HG02970 (cell line): ENCODE results near the gene MYO18A.

Experiments used
- ATAC-seq: cut with Tn5 transposase; IDR thresholded peaks from one replicate; pipeline ENCODE4 v1.9.1; 2021; ENCODE audit warnings: mild to moderate bottlenecking, moderate library complexity, moderate number of reproducible peaks; ENCODE audit not compliant: unreplicated experiment, low FRiP score

MYO18A gene

DNA sequence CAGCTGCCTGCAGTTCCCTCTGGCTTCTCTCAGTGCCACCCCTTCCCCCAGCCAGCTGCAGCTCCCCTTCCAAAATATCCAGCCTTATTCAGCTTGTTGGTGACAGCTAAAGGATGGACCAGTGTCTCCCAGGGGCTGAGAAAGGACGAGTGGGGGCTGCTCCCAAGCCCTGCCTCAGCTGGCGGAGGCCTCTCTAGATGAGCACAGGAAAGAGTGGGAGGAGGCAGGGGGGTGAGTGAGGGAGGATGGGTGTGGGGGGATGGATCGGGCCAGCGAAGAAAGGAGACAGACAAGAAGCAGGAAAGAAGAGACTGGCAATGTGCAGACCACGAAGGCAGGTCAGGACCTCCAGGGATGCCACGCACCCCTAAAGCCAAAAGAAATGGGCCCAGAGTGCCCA, 119.7 kb downstream of the MYO18A start:
- no peak for ATAC-seq

DNA sequence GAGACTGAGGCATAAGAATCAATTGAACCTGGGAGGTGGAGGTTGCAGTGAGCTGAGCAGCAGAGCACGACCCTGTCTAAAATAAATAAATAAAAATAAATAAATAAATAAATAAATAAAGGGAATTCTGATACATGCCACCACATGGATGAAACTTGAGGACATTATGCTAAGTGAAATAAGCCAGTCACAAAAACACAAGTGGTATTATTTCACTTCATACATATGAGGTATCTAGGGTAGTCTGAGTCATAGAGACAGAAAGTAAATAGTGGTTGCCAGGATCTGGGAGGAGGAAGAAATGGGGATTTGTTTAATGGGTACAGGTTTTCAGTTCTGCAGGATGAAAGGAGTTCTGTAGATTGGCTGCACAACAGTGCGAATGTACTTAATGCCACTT, 120.9 kb downstream of the MYO18A start:
- ATAC-seq: no peak

DNA sequence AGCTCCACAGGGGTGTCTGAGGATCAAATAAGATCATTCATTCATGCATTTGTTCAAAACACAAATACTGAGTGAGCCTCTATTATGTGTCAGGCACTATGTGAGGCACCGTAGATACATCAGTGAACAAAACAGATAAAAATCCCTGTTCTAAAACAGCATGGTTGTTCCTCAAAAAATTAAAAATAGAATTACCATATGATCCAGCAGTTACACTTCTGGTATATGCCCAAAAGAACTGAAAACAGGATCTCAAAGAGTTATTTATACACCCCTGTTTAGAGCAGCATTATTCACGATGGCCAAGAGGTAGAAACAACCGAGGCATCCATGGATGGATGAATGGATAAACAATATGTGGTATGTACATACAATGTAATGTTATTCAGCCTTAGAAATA, 121.8 kb downstream of the MYO18A start:
- ATAC-seq: no peak

DNA sequence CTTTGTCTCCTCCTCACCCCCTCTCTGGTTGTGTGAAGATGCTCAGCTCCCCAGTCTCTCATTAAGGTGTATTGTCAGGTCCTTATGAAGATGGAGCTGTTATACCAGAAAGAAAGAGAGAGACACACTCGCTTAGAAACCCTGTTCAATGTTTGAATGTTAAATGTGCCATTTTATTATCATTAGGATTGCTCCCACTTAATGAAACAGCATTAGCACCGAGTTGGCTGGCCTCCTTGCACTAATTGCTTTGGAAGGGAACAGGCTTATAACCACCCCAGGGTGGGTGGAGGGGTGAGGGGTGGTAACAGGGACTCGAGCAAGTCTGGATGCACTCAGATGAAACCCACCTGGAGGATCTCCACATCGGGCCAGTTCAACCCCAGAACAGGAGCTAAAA, 122.8 kb downstream of the MYO18A start:
- no peak for ATAC-seq

DNA sequence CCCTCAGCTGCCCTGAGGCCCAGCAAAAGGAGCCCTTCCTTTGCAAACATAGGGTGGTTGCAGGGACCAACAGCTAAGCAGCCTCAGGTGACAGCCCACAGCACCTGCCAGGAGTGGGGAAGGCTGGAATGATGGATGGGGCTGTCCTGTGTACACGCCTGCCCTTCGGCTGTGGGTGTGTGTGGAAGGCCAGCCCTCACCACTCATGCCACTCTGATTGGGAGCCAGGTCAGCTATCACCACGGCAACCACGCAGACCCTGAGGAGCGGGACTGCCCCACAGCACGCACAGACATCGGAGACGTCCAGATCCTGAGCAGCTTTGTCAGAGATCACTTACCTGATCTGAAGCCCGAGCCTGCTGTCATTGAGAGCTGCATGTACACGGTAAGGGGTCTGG, 125.4 kb downstream of the MYO18A start:
- ATAC-seq: no peak

DNA sequence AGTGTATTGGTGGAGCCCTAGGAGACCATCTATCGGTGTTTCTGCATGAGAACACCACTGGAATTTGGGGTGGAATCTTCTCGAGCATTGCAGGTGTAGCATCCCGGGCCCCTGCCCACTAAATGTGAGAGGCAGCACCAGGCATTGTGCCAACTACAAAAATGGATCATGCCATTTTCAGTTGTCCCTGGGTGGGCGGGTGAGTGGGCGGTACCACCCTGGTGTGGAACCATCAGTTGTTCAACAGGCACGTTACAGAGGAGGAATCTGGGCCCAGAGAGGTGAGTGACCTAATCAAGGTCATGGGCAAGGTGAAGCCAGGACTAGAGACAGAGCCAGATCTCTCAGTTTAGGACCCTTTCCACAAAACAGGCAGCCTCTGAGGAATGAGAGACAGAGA, 128.5 kb downstream of the MYO18A start:
- no peak for ATAC-seq

DNA sequence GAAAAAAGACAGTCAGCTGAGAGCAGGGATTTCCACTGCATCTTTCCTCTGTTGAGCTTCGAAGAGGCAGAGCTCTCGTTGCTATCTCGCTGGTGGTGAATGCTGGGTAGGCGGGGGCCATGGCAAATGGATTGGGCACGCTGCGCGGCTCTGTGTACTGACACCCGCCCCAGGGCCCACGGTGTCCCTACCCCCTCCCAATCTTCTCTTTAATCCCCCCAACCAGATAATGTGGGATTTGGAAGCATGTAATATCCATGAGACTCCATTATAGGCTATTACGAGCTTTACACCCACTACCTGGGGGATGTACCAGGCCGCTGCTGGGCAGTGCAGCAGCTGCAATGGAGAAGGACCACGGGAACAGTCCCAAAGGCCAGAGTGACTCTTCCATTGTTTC, 129.0 kb downstream of the MYO18A start:
- ATAC-seq: no peak

DNA sequence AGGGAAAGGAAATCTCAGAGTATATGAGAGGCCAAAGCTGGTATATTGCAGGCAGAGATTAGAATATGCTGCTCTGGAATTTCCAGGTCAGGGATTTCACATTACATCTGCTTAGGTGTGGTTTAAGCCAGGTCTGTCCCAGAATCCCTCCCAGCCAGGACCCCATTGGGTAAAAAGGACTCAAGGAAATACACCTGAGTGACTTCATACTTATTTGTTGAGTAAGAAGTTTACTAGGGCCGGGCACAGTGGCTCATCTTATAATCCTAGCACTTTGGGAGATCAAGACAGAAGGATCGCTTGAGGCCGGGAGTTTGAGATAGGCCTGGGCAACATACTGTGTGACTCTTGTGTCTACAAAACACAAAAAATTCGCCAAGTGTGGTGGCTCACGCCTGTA, 130.0 kb downstream of the MYO18A start:
- ATAC-seq: no peak

DNA sequence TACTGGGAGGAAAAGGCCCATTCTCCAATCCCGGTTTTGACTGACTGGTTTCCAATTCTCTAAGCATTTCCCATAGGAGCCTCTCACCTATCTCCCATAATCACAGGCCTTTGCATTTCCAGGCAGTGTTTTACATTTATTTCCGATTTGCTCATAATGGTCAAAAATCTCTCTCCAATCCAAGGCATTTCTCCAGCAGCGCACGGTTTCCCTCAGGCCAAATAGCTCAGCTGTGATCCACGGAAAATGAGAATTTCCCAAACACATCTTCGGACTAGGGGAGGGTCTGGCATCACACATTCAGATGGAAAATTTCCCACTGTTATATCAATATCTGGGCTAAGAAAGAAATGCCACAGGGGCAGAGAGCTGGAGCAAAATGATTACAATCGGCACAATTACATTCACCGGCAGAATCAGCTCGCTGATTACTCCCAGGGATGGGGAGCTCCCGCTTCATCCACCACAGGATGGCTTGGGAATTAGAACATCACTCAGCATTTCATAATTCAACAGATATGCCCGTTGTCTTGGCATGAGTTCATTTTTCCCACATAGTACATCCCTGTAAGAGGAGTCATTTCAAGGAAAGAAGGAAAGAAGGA, 130.6 kb downstream of the MYO18A start:
- no peak for ATAC-seq

DNA sequence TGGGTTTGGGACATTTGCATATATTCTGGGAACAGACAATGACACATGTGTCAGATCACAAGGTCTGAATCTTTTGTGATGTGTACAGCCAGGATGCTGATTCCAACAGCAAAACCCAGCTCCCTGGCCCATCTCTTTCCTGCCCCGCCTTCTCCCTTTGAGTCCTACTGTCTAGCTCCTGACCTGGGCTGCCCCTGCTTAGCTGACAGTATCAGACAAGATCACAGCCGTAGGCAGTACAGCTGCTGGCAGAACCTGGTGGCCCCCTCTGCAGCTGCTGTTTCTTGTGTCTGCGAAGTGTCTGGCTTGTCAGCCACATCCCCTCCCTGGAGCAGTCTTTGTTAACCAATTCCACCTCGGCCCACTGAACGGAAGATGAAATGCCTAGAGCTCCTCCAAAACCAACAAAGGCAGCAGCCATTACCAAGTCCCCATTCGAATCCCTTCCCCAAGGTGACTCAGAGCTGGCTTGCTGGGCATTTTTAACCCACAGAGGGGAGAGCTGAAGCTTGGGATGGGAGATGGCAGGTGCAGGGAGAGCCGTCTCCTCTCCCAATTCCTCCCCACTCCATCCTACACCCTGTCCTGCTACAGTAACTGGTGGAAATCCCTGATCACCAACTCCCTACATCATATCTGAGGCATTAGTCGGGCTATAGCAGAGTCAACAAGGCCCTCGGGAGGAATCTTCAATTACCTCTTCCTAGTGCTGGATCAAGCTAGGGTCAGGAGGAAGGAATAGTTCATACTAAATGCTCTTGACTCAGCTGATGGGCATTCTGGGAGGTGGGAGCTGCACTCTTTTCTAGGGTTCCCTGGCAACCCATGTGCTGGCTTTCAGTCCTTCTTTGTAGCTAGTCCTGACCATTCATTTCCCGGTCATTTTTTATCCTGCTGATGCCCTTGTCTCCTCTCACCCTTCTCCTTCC, 131.5 kb downstream of the MYO18A start:
- no peak for ATAC-seq

DNA sequence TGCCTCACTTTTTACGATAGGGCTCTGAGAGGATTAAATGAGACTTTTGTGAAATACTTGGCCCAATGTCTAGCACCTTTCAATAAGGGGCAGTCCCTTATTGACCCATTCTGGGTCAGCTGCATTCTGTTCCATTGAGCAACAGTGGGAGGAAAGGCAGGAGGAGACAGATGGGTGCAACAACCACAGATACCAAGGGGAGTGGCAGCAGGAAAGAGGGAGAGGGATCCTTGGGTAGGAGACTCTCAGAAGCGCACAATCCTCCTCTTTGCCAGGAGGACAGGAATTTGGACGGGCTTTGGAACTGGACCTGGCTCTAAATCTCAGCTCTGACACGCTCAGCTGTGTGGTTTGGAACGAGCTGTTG, 133.7 kb downstream of the MYO18A start:
- ATAC-seq: no peak

DNA sequence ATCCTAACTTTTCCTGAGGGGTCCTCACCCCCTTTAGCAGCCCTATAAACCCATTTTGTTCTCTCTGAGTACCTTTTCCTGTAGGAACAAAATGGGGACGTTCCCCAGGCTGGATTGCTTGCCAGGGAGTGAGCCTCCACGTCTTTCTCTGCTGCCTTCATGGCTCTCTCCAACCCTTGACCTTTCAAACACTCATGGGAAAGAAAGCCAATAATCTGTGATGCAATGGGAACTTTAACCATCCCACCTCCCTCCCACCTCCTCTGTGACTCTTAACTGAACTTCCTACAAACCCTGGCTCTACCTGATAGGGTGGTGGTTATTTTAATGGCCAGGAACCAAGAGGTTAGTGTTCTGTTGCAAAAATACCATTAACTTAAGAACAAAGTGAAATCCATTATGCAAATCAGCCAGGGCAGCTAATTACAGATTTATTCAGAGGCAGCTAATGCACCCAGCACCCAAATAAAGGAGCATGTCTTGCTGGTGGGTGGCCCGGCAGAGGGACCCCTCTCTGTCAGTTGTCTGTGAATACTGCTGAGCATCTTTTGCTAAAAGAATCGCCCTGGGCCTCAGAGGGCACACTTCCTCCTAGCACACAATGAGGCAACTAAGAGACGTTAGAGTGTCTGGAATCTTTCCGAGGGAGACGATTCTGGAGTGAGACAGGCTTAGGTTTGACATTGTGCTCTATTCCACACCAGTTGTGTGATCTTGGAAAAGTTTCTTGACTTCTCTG, 134.3 kb downstream of the MYO18A start:
- no peak for ATAC-seq

DNA sequence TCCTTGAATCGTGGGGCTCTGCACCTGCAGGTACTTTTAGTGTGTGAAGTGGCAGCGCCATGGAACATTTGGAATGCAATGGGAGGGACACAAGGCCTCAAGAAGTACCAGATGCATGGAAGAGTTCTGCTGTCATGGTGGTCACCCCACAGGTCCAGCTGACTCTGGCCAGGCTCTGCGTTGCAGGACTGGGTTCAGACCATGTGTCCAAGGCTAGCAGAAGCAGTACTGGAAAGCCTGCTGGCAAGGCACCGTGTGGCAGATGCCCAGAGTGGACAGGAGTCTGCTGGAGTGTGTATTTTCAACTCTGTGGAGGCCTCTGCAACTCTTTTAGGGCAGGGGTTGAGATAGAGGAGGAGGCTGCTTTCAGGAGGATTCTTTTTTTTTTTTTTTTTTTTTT, 135.2 kb downstream of the MYO18A start:
- ATAC-seq: no peak

DNA sequence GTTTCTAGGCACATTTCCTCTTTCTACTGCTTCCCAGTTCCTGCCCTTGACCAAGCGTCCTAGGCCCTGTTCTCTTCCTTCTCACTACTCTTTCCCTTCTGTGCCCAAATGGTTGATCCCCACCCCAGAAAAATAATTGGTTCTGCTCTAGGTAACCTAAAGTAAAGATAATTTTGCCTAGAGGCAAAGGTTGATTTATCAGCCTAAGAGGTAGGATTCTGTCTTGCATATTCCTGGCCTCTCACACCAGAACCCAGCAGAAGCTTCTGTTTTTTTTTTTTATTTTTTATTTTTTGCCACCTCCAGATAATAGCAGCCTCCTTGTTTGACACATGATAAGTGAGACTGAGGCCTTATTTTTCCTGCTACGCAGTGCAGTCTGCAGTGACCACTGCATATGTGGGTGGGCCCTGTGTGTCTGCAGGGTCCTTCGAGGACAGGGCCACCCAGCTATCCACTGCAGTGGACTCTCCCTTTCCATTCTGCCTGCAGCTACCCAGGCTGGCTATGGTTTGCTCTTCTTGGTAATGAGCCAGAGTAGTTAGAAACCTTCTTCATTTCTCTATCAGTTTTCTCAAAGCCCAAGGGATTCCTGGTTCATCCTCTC, 136.6 kb downstream of the MYO18A start:
- no peak for ATAC-seq

DNA sequence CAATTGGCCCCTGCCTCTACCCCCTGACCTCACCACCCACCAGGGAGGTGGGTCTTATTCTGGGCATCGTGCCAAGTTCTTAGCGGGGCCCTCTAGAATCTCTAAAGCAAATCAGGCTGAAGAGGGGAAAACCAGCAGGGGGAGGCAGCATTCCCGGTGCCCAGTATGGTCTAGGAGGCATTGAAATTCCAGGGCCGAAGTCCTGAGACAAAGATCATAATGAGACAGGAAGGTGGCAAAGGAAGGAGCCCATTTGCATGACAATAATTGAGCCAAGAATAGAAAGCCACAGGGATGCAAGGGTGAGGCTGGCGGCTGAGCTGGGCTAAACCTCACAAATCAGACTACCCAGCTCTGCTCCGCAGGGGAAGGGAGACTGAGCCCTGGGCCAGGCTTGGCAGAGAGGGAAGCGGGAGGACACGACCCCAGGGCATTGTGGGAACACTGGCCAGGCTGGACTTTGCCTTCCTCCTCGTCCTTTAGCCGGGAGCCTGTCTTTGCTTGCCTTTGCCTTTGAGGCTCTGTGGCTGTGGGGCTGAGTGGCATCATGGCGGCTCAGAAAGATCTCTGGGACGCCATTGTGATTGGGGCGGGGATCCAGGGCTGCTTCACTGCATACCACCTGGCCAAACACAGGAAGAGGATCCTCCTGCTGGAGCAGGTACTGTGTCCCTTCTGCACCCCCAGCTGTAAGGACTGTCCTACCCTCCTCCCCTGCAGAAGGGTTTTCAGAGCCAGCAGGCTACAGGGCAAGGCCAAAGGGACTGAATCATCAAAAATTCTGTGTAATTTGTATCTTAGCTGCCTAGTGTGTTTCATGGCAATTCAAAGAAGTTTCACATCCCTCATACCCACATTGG, 137.3 kb downstream of the MYO18A start, which contains the start of gene PIPOX:
TSS of gene PIPOX (plus strand) at position 463 of the 860 bp plus-strand sequence. CDS start at position 548, 85 bp downstream.
- no peak for ATAC-seq

DNA sequence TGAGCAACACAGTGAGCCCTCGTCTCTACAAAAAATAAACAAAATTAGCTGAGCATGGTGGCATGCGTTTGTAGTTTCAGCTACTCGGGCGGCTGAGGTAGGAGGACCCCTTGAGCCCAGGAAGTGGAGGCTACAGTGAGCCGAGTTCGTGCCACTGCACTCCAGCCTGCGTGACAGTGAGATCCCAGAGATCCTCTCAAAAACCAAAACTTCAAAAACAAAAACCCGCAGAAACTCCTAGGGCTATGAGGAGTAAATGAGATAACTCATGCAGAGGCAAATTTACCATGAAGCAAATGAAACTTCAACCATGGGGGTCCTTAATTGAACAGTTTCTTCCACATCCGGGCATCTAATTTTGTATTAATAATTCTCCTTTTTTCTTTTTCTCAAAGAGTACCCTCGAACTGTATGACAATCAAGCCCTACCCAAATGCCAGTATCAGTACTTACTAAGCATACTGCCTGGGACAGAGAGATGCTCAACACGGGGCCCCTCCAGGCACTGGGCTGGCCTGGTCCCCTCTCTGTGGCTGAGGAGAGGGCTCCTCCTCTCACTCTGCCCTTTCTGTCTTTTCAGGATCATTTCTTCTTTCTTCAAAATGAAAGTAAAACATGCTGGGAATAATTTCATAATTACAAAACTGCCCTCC, 138.0 kb downstream of the MYO18A start:
- ATAC-seq: no peak

DNA sequence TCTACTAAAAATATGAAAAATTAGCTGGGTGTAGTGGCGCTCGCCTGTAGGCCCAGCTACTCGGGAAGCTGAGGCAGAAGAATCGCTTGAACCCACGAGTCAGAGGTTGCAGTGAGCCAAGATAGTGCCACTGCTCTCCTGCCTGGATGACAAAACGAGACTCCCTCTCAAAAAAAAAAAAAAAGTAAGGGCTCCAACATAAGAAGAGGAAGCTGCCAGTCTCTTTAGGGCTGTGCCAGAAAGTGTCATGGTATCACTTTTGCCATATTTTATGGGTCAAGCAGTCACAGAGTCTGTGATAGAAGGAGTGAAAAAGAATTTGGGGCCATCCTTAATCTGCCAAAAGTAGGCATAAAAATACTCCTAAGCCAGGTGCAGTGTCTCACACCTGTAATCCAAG, 138.6 kb downstream of the MYO18A start:
- ATAC-seq: no peak

DNA sequence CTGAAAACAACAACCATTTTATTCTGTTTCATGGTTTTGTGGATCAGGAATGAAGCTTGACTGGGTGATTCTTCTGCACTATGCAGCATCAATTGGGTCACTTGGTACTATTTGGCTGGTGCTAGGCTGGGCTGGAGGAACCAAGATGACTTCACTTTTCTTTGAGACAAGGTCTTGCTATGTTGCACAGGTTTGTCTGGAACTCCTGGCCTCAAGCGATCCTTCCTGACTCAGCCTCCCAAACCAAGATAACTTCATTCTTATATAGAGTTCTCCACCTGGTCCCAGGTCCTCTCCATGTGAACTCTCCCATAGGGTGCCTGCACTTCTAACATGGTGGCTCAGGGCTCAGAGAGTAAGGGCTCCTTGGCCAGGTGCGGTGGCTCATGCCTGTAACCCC, 139.1 kb downstream of the MYO18A start:
- ATAC-seq: no peak

DNA sequence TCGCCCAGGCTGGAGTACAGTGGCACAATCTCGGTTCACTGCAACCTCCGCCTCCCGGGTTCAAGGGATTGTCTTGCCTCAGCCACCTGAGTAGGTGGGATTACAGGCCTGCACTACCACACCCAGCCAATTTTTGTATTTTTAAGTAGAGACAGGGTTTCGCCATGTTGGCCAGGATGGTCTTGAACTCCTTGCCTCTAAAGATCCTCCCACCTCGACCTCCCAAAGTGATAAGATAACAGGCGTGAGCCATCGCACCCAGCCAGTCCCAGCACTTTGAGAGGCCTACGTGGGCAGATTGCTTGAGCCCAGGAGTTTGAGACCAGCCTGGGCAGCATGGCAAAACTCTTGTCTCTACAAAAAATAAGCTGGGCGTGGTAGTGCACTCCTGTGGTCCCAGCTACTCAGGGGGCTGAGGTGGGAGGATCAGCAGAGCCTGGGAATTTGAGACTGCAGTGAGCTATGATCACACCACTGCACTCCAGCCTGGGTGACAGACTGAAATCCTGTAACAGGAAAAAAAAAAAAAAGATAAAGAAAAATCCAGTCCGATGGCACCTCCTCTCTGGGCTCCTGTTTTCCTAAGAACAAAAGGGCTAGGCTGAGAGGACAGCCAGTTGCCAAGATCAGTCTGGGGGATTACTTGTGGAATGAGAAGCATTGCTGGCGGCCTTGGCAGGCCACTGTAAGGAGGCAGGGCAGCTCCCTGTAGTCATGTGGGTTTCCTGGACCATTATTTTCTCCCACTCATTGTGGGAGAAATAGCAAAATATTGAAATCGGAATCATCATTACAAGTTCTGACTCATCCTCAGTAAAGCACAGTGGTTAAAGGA, 140.2 kb downstream of the MYO18A start:
- no peak for ATAC-seq
